Prostate gland (tissue), 2 donors: ENCODE data around the gene HS3ST3A1. TPM values are rescaled to one million over a fixed set of nuclear protein-coding genes. Genes with fewer than 3 reads are reported as not detected.

ENCODE experiments used
- DNase-seq: peaks from one replicate; pipeline ENCODE4 v3.0.0-alpha.2; 2019; ENCODE audit warnings: low spot score
- H3K27ac ChIP-seq, 2 donors: fragments of 200-600 bp; sonication (generic); 2 replicates each; pipeline ENCODE4 v1.5.1; 2017 to 2019
- H3K27me3 ChIP-seq: fragments of 200-600 bp; sonication (generic); replicated peaks from 2 replicates; pipeline ENCODE4 v1.5.1; 2019; ENCODE audit not compliant: insufficient read depth
- H3K36me3 ChIP-seq, 2 donors: fragments of 200-600 bp; sonication (generic); 1 replicate in 1 of 2; 2 replicates in 1 of 2; pipeline versions ENCODE4 v1.5.1 to v1.8.1; 2017 to 2019
- H3K4me1 ChIP-seq: fragments of 200-600 bp; sonication (generic); replicated peaks from 2 replicates; pipeline ENCODE4 v1.5.1; 2019
- H3K4me3 ChIP-seq, 2 donors: fragments of 200-600 bp; sonication (generic); 2 replicates each; pipeline ENCODE4 v1.5.1; 2017 to 2019
- H3K9me3 ChIP-seq: fragments of 200-600 bp; sonication (generic); 2 replicates; pipeline ENCODE4 v1.5.1; 2017
- CTCF ChIP-seq, 4 experiments: fragments of 200-600 bp in 2 of 4; fragments of 450-650 bp in 2 of 4; sonication (generic) in 2 of 4; IDR thresholded peaks; 1 replicate in 3 of 4; 2 replicates in 1 of 4; pipeline ENCODE4 v1.5.1; 2016 to 2019; ENCODE audit warnings: antibody characterized with exemption in 4 of 4, mild to moderate bottlenecking in 2 of 4, moderate library complexity in 2 of 4
- POLR2A ChIP-seq: fragments of 450-650 bp; IDR thresholded peaks from one replicate; pipeline ENCODE4 v1.6.1; 2016; ENCODE audit warnings: antibody characterized with exemption, mild to moderate bottlenecking
- POLR2AphosphoS5 ChIP-seq: sonication (generic); formaldehyde crosslinking; IDR thresholded peaks from one replicate; pipeline ENCODE4 v1.6.1; 2017; ENCODE audit warnings: antibody characterized with exemption
- WGBS: methylation state at CpG from one replicate; pipeline ENCODE4 v1.1.5; 2018; 5-methylcytosine and 5-hydroxymethylcytosine counted together
- intact Hi-C: fragments of 100-400 bp; cut with DNase I; formaldehyde crosslinking; loops from one replicate; pipeline ENCODE4 v1.14.2; 2022
- total RNA-seq, 2 donors: library from RNA; depleted of rRNA; stranded (reverse); fragments of >200 nt; gene quantifications; one replicate each; pipeline ENCODE4 v1.1.0, GENCODE V29; 2016

HS3ST3A1 gene
- total RNA-seq, 2 donors from 2014 or later, result 3.1 to 14.3 TPM

- no peaks in the 10 kb centered on the region for H3K27me3 ChIP-seq
- DNase-seq, result no peak
- H3K36me3 ChIP-seq, result no peaks in the 10 kb centered on the region
- no peak overlapping the region for H3K4me3 ChIP-seq
- H3K9me3 ChIP-seq, result no peaks in the 10 kb centered on the region
- no peaks in the 10 kb centered on the region for H3K4me1 ChIP-seq
- WGBS, result 69% methylated on average over 10 of the region's 10 CpGs
- intact Hi-C loops, result no loop called here
- TF ChIP-seq CTCF (IDR thresholded peaks at IDR 0.05), result no peak
- no peak for TF ChIP-seq POLR2A
- no peak for TF ChIP-seq POLR2AphosphoS5
- H3K27ac ChIP-seq, result no peak overlapping the region
These were observed 127.5 kb downstream of the HS3ST3A1 start for GRCh38 chr17:13474073-13474800.

GRCh38 chr17:13465678-13466077, 136.1 kb downstream of the HS3ST3A1 start:
- intact Hi-C loops, result no loop called here
- no peaks in the 10 kb centered on the region for H3K4me1 ChIP-seq
- no peak for DNase-seq
- H3K27ac ChIP-seq, result no peak overlapping the region
- TF ChIP-seq POLR2AphosphoS5 (no peak), POLR2A (no peak)
- no peaks in the 10 kb centered on the region for H3K9me3 ChIP-seq
- no peaks in the 10 kb centered on the region for H3K27me3 ChIP-seq
- H3K4me3 ChIP-seq, result no peak overlapping the region
- H3K36me3 ChIP-seq, result no peaks in the 10 kb centered on the region
- WGBS, result 83% methylated on average over 3 of the region's 3 CpGs

GRCh38 chr17:13462673-13463124, 139.0 kb downstream of the HS3ST3A1 start:
- Histone ChIP-seq H3K9me3 (no peaks in the 10 kb centered on the region), H3K4me3 (no peak overlapping the region), H3K27me3 (no peaks in the 10 kb centered on the region), H3K27ac (no peak overlapping the region), H3K4me1 (no peaks in the 10 kb centered on the region), H3K36me3 (no peaks in the 10 kb centered on the region)
- 88% methylated on average over 8 of the region's 8 CpGs for WGBS
- no peak for DNase-seq
- intact Hi-C loops, result no loop called here
- TF ChIP-seq POLR2AphosphoS5 (no peak), POLR2A (no peak), CTCF (IDR thresholded peaks at IDR 0.05) (no peak)

GRCh38 chr17:13462146-13462545, 139.6 kb downstream of the HS3ST3A1 start:
- TF ChIP-seq CTCF (IDR thresholded peaks at IDR 0.05), result no peak
- intact Hi-C loops, result no loop called here
- no peaks in the 10 kb centered on the region for H3K4me1 ChIP-seq
- no peaks in the 10 kb centered on the region for H3K9me3 ChIP-seq
- no peak for DNase-seq
- 87% methylated on average over 1 of the region's 1 CpG for WGBS
- H3K4me3 ChIP-seq, result no peak overlapping the region
- H3K36me3 ChIP-seq, result no peaks in the 10 kb centered on the region
- H3K27ac ChIP-seq, result no peak overlapping the region
- H3K27me3 ChIP-seq, result no peaks in the 10 kb centered on the region

GRCh38 chr17:13460261-13461000, 141.3 kb downstream of the HS3ST3A1 start:
- 64% methylated on average over 3 of the region's 3 CpGs for whole genome bisulfite sequencing
- H3K27me3 ChIP-seq, result no peaks in the 10 kb centered on the region
- no peaks in the 10 kb centered on the region for H3K9me3 ChIP-seq
- TF ChIP-seq CTCF (IDR thresholded peaks at IDR 0.05) (no peak), POLR2A (no peak), POLR2AphosphoS5 (no peak)
- no peaks in the 10 kb centered on the region for H3K36me3 ChIP-seq
- no peaks in the 10 kb centered on the region for H3K4me1 ChIP-seq
- no peak overlapping the region for H3K27ac ChIP-seq
- DNase-seq, result no peak
- H3K4me3 ChIP-seq, result no peak overlapping the region
- intact Hi-C loops, result no loop called here
